GM18505 (cell line): ENCODE measurements around the gene COL26A1.

Source experiments
- ATAC-seq: cut with Tn5 transposase; IDR thresholded peaks from one replicate; pipeline ENCODE4 v1.9.1; 2021; ENCODE audit not compliant: unreplicated experiment
- POLR2A ChIP-seq: IDR thresholded peaks from 4 replicates; pipeline ENCODE4 v1.6.1; 2011; ENCODE audit warnings: borderline replicate concordance; ENCODE audit not compliant: insufficient read depth, insufficient read length; ENCODE audit errors: extremely low read depth

COL26A1 gene

GRCh38 chr7:101379302-101379701, 16.6 kb downstream of the COL26A1 start:
- ATAC-seq, result no peak
- TF ChIP-seq POLR2A, result no peak

GRCh38 chr7:101381549-101382111, 19.0 kb downstream of the COL26A1 start:
- no peak for ATAC-seq
- no peak for TF ChIP-seq POLR2A

GRCh38 chr7:101382937-101383336, 20.3 kb downstream of the COL26A1 start:
- TF ChIP-seq POLR2A, result no peak
- ATAC-seq, result no peak

- no peak for ATAC-seq
Measured at GRCh38 chr7:101386177-101386557, 23.5 kb downstream of the COL26A1 start.

GRCh38 chr7:101386558-101387231, 24.0 kb downstream of the COL26A1 start:
- ATAC-seq, result no peak
- TF ChIP-seq POLR2A, result no peak

More at GRCh38 chr7:101386177-101386557, 23.5 kb downstream of the COL26A1 start:
- no peak for TF ChIP-seq POLR2A

GRCh38 chr7:101390901-101391301, 28.2 kb downstream of the COL26A1 start:
- no peak for TF ChIP-seq POLR2A

GRCh38 chr7:101391991-101392390, 29.3 kb downstream of the COL26A1 start:
- no peak for TF ChIP-seq POLR2A
- no peak for ATAC-seq

More at GRCh38 chr7:101390901-101391301, 28.2 kb downstream of the COL26A1 start:
- no peak for ATAC-seq

GRCh38 chr7:101393865-101394264, 31.2 kb downstream of the COL26A1 start:
- ATAC-seq, result no peak

GRCh38 chr7:101395376-101395775, 32.7 kb downstream of the COL26A1 start:
- no peak for TF ChIP-seq POLR2A
- ATAC-seq, result no peak

More at GRCh38 chr7:101393865-101394264, 31.2 kb downstream of the COL26A1 start:
- TF ChIP-seq POLR2A, result no peak

- TF ChIP-seq POLR2A, result no peak
Measured at GRCh38 chr7:101397243-101397642, 34.6 kb downstream of the COL26A1 start.

GRCh38 chr7:101397770-101398324, 35.2 kb downstream of the COL26A1 start:
- no peak for ATAC-seq

More at GRCh38 chr7:101397243-101397642, 34.6 kb downstream of the COL26A1 start:
- ATAC-seq, result no peak

GRCh38 chr7:101398396-101399289, 36.0 kb downstream of the COL26A1 start:
- no peak for ATAC-seq
- no peak for TF ChIP-seq POLR2A

More at GRCh38 chr7:101397770-101398324, 35.2 kb downstream of the COL26A1 start:
- TF ChIP-seq POLR2A, result no peak

- no peak for TF ChIP-seq POLR2A
- no peak for ATAC-seq
Measured at GRCh38 chr7:101399759-101400158, 37.1 kb downstream of the COL26A1 start.
